Loucy (cell line): ENCODE results near the gene SLC12A5.

Experiments used
- H2AFZ ChIP-seq: fragments of 200-600 bp; sonication (generic); 2 replicates; pipeline ENCODE4 v1.6.0; 2016; ENCODE audit warnings: antibody characterized with exemption, mild to moderate bottlenecking, low read length, moderate library complexity
- H3F3A ChIP-seq: fragments of 200-600 bp; 2 replicates; pipeline ENCODE4 v1.6.0; 2016; ENCODE audit warnings: antibody characterized with exemption, low read depth, mild to moderate bottlenecking
- H3K27me3 ChIP-seq: fragments of 200-600 bp; sonication (generic); 2 replicates; pipeline ENCODE4 v1.6.1; 2014; ENCODE audit warnings: low read length, mild to moderate bottlenecking; ENCODE audit not compliant: insufficient read depth, poor library complexity, severe bottlenecking
- H3K36me3 ChIP-seq: fragments of 200-600 bp; sonication (generic); 2 replicates; pipeline ENCODE4 v1.6.1; 2016; ENCODE audit warnings: low read length; ENCODE audit not compliant: insufficient read depth
- H3K4me1 ChIP-seq: fragments of 200-600 bp; sonication (generic); 2 replicates; pipeline ENCODE4 v1.5.1; 2014; ENCODE audit warnings: low read length, mild to moderate bottlenecking; ENCODE audit not compliant: insufficient read depth, poor library complexity, severe bottlenecking
- H3K4me2 ChIP-seq: fragments of 200-600 bp; sonication (generic); 2 replicates; pipeline ENCODE4 v1.6.0; 2014; ENCODE audit warnings: antibody characterized with exemption, low read length, low read depth, mild to moderate bottlenecking; ENCODE audit not compliant: poor library complexity, severe bottlenecking
- H3K4me3 ChIP-seq: fragments of 200-600 bp; sonication (generic); 2 replicates; pipeline ENCODE4 v1.5.1; 2014; ENCODE audit warnings: low read length, mild to moderate bottlenecking, mixed read lengths; ENCODE audit not compliant: poor library complexity, severe bottlenecking
- H3K79me2 ChIP-seq: fragments of 200-600 bp; sonication (generic); 2 replicates; pipeline ENCODE4 v1.6.1; 2014; ENCODE audit warnings: low read length; ENCODE audit not compliant: insufficient read depth
- H3K9ac ChIP-seq: fragments of 200-600 bp; sonication (generic); 2 replicates; pipeline ENCODE4 v1.6.0; 2014; ENCODE audit warnings: mild to moderate bottlenecking, low read depth, low read length, moderate library complexity; ENCODE audit not compliant: poor library complexity, severe bottlenecking
- H3K9me2 ChIP-seq: fragments of 200-600 bp; sonication (generic); replicated peaks from 2 replicates; pipeline ENCODE4 v1.6.1; 2016; ENCODE audit warnings: low read depth, low read length, mixed read lengths
- H3K9me3 ChIP-seq: fragments of 200-600 bp; sonication (generic); 2 replicates; pipeline ENCODE4 v1.6.1; 2014; ENCODE audit warnings: mild to moderate bottlenecking, antibody characterized with exemption, low read length, low read depth; ENCODE audit not compliant: insufficient read depth
- H4K20me1 ChIP-seq: fragments of 200-600 bp; sonication (generic); 2 replicates; pipeline ENCODE4 v1.6.0; 2014; ENCODE audit warnings: antibody characterized with exemption, low read length, mild to moderate bottlenecking; ENCODE audit not compliant: insufficient read depth, poor library complexity, severe bottlenecking
- CTCF ChIP-seq: fragments of 200-600 bp; sonication (generic); conservative IDR thresholded peaks from 2 replicates; pipeline ENCODE4 v1.5.1; 2014; ENCODE audit warnings: mild to moderate bottlenecking, antibody characterized with exemption, low read length
- EZH2phosphoT487 ChIP-seq: fragments of 200-600 bp; IDR thresholded peaks from 2 replicates; pipeline ENCODE4 v1.6.1; 2018; ENCODE audit warnings: antibody characterized with exemption, mild to moderate bottlenecking, moderate library complexity, borderline replicate concordance

SLC12A5 gene

DNA sequence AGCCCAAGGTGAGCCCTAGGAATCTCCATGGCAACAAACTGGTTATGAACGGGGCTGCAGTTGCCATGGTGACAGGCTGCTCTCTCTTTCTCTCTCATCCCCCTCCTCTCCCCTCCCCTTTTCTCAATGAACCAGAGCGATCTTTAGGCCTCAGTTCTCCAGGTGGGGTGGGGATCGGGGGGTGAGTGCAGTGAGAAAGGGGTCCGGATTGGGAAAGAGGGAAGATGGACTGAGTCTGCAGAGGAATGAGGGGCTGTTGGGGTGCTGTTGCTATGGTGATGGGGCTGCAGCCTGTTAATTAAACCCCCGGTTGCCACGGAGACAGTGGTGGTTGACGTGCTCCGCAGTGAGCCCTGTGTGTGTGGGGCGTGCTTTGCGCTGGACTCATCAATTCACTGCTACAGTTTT, 3.6 kb upstream of the SLC12A5 start:
- Histone ChIP-seq H4K20me1 (peaks cover 21% of the 10 kb centered on the region), H3K9ac (no peak overlapping the region), H3K9me3 (no peaks in the 10 kb centered on the region), H3K27me3 (no peaks in the 10 kb centered on the region), H3F3A (no peaks in the 10 kb centered on the region), H3K4me3 (no peak overlapping the region), H2AFZ (no peak overlapping the region), H3K36me3 (no peaks in the 10 kb centered on the region), H3K9me2 (no peaks in the 10 kb centered on the region), H3K4me1 (peaks cover 11% of the 10 kb centered on the region), H3K4me2 (no peak overlapping the region), H3K79me2 (no peaks in the 10 kb centered on the region)
- no peak for TF ChIP-seq CTCF
- no peak for TF ChIP-seq EZH2phosphoT487

GRCh38 chr20:46027245-46027853, 1.7 kb upstream of the SLC12A5 start:
- Histone ChIP-seq H3K9me2 (no peaks in the 10 kb centered on the region), H2AFZ (no peak overlapping the region), H3K9ac (no peak overlapping the region), H3K36me3 (no peaks in the 10 kb centered on the region), H3K79me2 (no peaks in the 10 kb centered on the region), H3K4me2 (no peak overlapping the region), H3K27me3 (no peaks in the 10 kb centered on the region), H4K20me1 (peaks cover 21% of the 10 kb centered on the region), H3K4me1 (peaks cover 10% of the 10 kb centered on the region), H3K4me3 (no peak overlapping the region), H3K9me3 (no peaks in the 10 kb centered on the region), H3F3A (no peaks in the 10 kb centered on the region)
- TF ChIP-seq EZH2phosphoT487 (no peak), CTCF (no peak)

GRCh38 chr20:46028110-46028509, 905 bp upstream of the SLC12A5 start:
- Histone ChIP-seq H3K4me3 (no peak overlapping the region), H3K4me2 (no peak overlapping the region), H3K79me2 (no peaks in the 10 kb centered on the region), H3K36me3 (no peaks in the 10 kb centered on the region), H3K9me3 (no peaks in the 10 kb centered on the region), H4K20me1 (peaks cover 21% of the 10 kb centered on the region), H3K27me3 (no peaks in the 10 kb centered on the region), H3K9me2 (no peaks in the 10 kb centered on the region), H3K4me1 (peaks cover 4% of the 10 kb centered on the region), H3K9ac (no peak overlapping the region), H3F3A (no peaks in the 10 kb centered on the region), H2AFZ (no peak overlapping the region)
- TF ChIP-seq EZH2phosphoT487 (no peak), CTCF (no peak)
